HepG2 (cell line): ENCODE measurements around the gene INSR. TPM values are rescaled to one million over a fixed set of nuclear protein-coding genes. Genes with fewer than 3 reads are reported as not detected.
A peak's percentile ranks its signal among the peaks of the same experiment; 100 is the strongest.

Experiments used
- FLYWCH1 ChIP-seq: sonication (generic); formaldehyde crosslinking; IDR thresholded peaks from 2 replicates; pipeline ENCODE4 v1.8.1; 2023; ENCODE audit warnings: mild to moderate bottlenecking, missing genetic modification reagents
- NFIB ChIP-seq: sonication (generic); formaldehyde crosslinking; IDR thresholded peaks from 2 replicates; pipeline ENCODE4 v1.9.0; 2021; ENCODE audit warnings: missing genetic modification reagents, mild to moderate bottlenecking, borderline replicate concordance
- NFYB ChIP-seq: sonication (generic); formaldehyde crosslinking; IDR thresholded peaks from 2 replicates; pipeline ENCODE4 v1.4.0; 2020; ENCODE audit warnings: missing genetic modification reagents
- PCBP1 ChIP-seq: fragments of 200-400 bp; formaldehyde crosslinking; IDR thresholded peaks from 2 replicates; pipeline ENCODE4 v1.6.1; 2017; ENCODE audit warnings: mild to moderate bottlenecking, low read depth, low read length, borderline replicate concordance
- RAD51 ChIP-seq: fragments of 450-650 bp; IDR thresholded peaks from 2 replicates; pipeline ENCODE4 v1.6.1; 2016; ENCODE audit warnings: borderline replicate concordance
- RBM22 ChIP-seq: fragments of 200-400 bp; formaldehyde crosslinking; optimal IDR thresholded peaks from 2 replicates; pipeline ENCODE3; 2017; ENCODE audit warnings: mild to moderate bottlenecking, low read length, moderate library complexity
- REPIN1 ChIP-seq: sonication (generic); formaldehyde crosslinking; IDR thresholded peaks from 2 replicates; pipeline ENCODE4 v1.8.0; 2022; ENCODE audit warnings: missing genetic modification reagents, low read depth, mild to moderate bottlenecking, borderline replicate concordance
- SCMH1 ChIP-seq: sonication (generic); formaldehyde crosslinking; IDR thresholded peaks from 2 replicates; pipeline ENCODE4 v1.9.0; 2021; ENCODE audit warnings: missing genetic modification reagents, mild to moderate bottlenecking, borderline replicate concordance
- SOX5 ChIP-seq: IDR thresholded peaks from 2 replicates; pipeline ENCODE4 v1.6.1; 2016; ENCODE audit warnings: borderline replicate concordance
- TAF1 ChIP-seq: sonication (generic); formaldehyde crosslinking; IDR thresholded peaks from 2 replicates; pipeline ENCODE4 v1.4.0; 2020; ENCODE audit warnings: missing genetic modification reagents
- TAF15 ChIP-seq: fragments of 200-400 bp; formaldehyde crosslinking; IDR thresholded peaks from one replicate; pipeline ENCODE4 v1.6.1; 2018; ENCODE audit warnings: mild to moderate bottlenecking, low read depth, low read length; ENCODE audit not compliant: poor library complexity, severe bottlenecking
- TERF1 ChIP-seq: sonication (generic); formaldehyde crosslinking; IDR thresholded peaks from 2 replicates; pipeline ENCODE4 v1.8.0; 2022; ENCODE audit warnings: mild to moderate bottlenecking, missing genetic modification reagents, moderate library complexity
- ZBTB33 ChIP-seq: sonication (generic); formaldehyde crosslinking; IDR thresholded peaks from 2 replicates; pipeline ENCODE4 v1.4.0; 2020; ENCODE audit warnings: missing genetic modification reagents
- ZNF280B ChIP-seq: sonication (generic); formaldehyde crosslinking; IDR thresholded peaks from 2 replicates; pipeline ENCODE4 v1.5.0; 2020; ENCODE audit warnings: missing genetic modification reagents, mild to moderate bottlenecking, borderline replicate concordance
- ZNF343 ChIP-seq: sonication (generic); formaldehyde crosslinking; IDR thresholded peaks from 2 replicates; pipeline ENCODE4 v1.4.0; 2020; ENCODE audit warnings: mild to moderate bottlenecking, missing genetic modification reagents
- ZNF430 ChIP-seq: sonication (generic); formaldehyde crosslinking; IDR thresholded peaks from 2 replicates; pipeline ENCODE4 v1.9.0; 2021; ENCODE audit warnings: mild to moderate bottlenecking, missing genetic modification reagents
- ZNF501 ChIP-seq: sonication (generic); formaldehyde crosslinking; IDR thresholded peaks from 2 replicates; pipeline ENCODE4 v1.5.1; 2020; ENCODE audit warnings: mild to moderate bottlenecking, moderate library complexity, missing genetic modification reagents
- ZNF589 ChIP-seq: sonication (generic); formaldehyde crosslinking; conservative IDR thresholded peaks from 2 replicates; pipeline ENCODE4 v1.8.0; 2022; ENCODE audit warnings: mild to moderate bottlenecking, moderate library complexity, missing genetic modification reagents
- ZNF639 ChIP-seq: conservative IDR thresholded peaks from 2 replicates; pipeline ENCODE4 v1.6.1; 2018; ENCODE audit warnings: missing genetic modification reagents
- ZNF737 ChIP-seq: sonication (generic); formaldehyde crosslinking; IDR thresholded peaks from 2 replicates; pipeline ENCODE4 v1.5.0; 2020; ENCODE audit warnings: missing genetic modification reagents, mild to moderate bottlenecking, borderline replicate concordance
- ZNF83 ChIP-seq: sonication (generic); formaldehyde crosslinking; IDR thresholded peaks from 2 replicates; pipeline ENCODE4 v1.4.0; 2020; ENCODE audit warnings: missing genetic modification reagents, mild to moderate bottlenecking, borderline replicate concordance
- polyA plus RNA-seq, 8 experiments: library from polyadenylated mRNA; depleted of rRNA in 3 of 8; stranded (reverse) in 7 of 8; unstranded in 1 of 8; fragments of >200 nt; fragmentation: Illumina TruSeq in 4 of 8; extraction: Trizol in 4 of 8; gene quantifications; 2 replicates each; pipeline versions ENCODE4 v1.2.1 to v1.2.3, GENCODE V29; 2011 to 2016; ENCODE audit warnings: low read depth in 4 of 8, missing spikeins in 1 of 8, mixed read lengths in 1 of 8; ENCODE audit not compliant: insufficient read depth in 1 of 8
- total RNA-seq, 5 experiments: library from RNA; depleted of rRNA; stranded (reverse); fragments of >200 nt; fragmentation: Illumina TruSeq; extraction: Trizol; gene quantifications; 2 replicates each; pipeline ENCODE4 v1.2.3, GENCODE V29; 2016; ENCODE audit warnings: low read depth in 1 of 5
- TF ChIP-seq, protein P1 (sequence below): IDR thresholded peaks from 2 replicates; pipeline ENCODE4 v1.6.1; 2016

Gene INSR
- total and polyA plus RNA-seq, 2 of the 13 experiments (the other 11 are each of a cell fraction or from before 2014, with no cell fraction given) = 24.2 to 29.8 TPM

DNA sequence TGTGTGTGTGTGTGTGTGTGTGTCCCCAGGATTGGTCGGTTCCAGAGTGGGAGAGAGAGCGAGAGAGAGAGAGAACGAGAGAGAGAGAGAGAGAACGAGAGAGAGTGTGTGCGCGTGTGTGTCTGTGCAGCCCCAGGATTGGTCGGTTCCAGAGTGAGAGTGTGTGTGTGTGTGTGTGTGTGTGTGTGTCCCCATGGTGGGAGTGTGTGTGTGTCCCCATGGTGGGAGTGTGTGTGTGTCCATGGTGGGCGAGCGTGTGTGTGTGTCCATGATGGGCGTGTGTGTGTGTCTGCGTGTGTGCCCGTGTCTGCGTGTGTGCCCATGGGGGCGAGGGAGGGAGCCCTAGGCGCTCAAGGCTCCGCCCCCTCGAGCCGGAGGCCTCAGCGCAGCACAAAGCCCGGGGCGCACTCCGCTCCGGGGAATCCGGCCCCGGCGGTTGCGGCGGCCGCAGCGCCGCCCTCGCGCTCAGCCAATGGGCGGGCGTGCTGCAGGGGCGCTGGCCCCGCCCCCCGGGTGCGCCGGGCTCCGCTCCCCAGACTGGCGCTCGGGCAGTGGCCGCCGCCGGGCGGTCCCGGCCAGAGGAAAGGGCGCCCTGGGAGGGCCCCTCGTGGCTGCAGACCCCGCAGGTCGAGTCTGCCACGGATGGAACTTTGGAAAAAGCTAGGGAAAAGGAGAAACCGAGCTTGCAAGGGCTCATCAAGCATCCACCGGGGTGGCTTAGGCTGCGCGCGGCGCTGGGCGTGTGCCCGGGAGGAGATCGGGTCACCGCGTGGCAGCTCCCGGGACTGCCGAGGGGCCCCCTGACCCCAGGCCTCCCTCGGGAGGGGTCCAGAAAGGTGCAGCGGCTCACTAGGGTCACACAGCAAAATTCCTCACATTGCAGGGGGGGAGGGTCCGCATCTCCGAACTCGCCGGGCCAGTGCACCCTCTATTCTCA lies 96.2 kb downstream of the INSR start (continued):
- TF ChIP-seq FLYWCH1 (CRISPR knock-in tag) (no peak), TAF15 (no peak), RBM22 (no peak), ZNF501 (CRISPR knock-in tag) (no peak), RAD51 (no peak), ZNF737 (CRISPR knock-in tag) (no peak), PCBP1 (no peak), ZNF280B (no peak), ZBTB33 (CRISPR knock-in tag) (no peak), ZNF589 (CRISPR knock-in tag) (no peak), NFYB (CRISPR knock-in tag) (peak; percentile 28; the same call in 1 of the 2 replicates), ZNF83 (CRISPR knock-in tag) (no peak), ZNF430 (peak; percentile 46; the same call in 1 of the 2 replicates), NFIB (CRISPR knock-in tag) (no peak), SOX5 (CRISPR knock-in tag) (peak; percentile 40; the same call in 1 of the 2 replicates), REPIN1 (CRISPR knock-in tag) (no peak), TAF1 (peak; percentile 78; the same call in 1 of the 2 replicates), ZNF343 (CRISPR knock-in tag) (peak; percentile 31; the same call in 1 of the 2 replicates), TERF1 (CRISPR knock-in tag) (no peak), ZNF639 (CRISPR knock-in tag) (no peak), SCMH1 (no peak)
- TF ChIP-seq, protein P1, sequence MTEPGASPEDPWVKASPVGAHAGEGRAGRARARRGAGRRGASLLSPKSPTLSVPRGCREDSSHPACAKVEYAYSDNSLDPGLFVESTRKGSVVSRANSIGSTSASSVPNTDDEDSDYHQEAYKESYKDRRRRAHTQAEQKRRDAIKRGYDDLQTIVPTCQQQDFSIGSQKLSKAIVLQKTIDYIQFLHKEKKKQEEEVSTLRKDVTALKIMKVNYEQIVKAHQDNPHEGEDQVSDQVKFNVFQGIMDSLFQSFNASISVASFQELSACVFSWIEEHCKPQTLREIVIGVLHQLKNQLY (CRISPR knock-in tag) = no peak
